GM18507 (cell line): ENCODE results near the gene LRSAM1.
A peak's percentile ranks its signal among the peaks of the same experiment; 100 is the strongest.

Experiments used
- DNase-seq: peaks from one replicate; pipeline ENCODE4 v3.0.0; 2011; ENCODE audit warnings: low read depth; ENCODE audit not compliant: insufficient read length; ENCODE audit errors: extremely low spot score
- FAIRE-seq: peaks from 2 replicates; lab custom pipeline; 2011; peaks lifted over from hg19 to GRCh38; lab: Jason Lieb, UNC

Gene LRSAM1

DNA sequence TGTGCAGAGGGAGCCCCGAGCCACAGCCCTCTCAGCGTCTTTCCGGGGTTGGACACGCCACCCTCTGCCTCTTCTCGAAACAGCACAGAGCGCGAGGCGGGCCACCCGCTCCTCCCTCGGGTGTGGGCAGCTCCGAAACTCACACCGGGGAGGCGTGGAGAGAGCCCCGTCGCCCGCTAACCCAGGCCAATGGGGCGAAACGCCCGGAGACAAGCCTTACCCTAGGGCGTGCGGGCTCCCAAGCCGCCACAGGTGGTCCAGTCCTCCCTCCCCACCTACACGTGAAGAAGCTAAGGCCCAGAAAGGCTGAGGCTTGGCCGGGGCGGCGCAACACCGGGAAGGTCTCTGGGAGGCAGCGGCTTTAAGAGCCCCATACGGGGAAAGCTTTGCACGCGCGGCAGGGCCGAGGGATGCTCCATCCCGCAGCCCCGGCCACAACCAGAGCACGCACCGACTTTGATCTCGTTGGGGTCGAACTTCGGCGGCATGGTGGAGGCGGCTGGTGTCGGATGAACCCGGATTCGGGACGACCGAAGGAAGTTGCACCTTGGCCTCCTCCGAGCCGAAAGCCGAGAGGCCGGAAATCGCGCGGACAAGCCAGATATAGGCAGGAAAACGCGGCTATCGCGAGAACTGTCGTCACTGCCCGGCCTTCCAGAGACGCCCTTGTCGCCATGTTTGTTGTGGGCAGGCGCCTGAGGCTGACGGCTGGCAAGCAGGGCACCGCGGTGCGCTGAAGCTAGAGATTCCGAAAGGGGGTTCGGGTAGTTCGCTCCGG, at the start of gene LRSAM1, which contains the start of gene RPL12:
LRSAM1 (plus strand) TSS at position 681 of the 778 bp plus-strand sequence. CDS start 3,018 bp downstream, outside the sequence.
RPL12 (minus strand) TSS at position 577 of the 778 bp plus-strand sequence; CDS start at position 488, 89 bp downstream.
- DNase-seq (peak; percentile 92), FAIRE-seq (peak; percentile 92)

DNA sequence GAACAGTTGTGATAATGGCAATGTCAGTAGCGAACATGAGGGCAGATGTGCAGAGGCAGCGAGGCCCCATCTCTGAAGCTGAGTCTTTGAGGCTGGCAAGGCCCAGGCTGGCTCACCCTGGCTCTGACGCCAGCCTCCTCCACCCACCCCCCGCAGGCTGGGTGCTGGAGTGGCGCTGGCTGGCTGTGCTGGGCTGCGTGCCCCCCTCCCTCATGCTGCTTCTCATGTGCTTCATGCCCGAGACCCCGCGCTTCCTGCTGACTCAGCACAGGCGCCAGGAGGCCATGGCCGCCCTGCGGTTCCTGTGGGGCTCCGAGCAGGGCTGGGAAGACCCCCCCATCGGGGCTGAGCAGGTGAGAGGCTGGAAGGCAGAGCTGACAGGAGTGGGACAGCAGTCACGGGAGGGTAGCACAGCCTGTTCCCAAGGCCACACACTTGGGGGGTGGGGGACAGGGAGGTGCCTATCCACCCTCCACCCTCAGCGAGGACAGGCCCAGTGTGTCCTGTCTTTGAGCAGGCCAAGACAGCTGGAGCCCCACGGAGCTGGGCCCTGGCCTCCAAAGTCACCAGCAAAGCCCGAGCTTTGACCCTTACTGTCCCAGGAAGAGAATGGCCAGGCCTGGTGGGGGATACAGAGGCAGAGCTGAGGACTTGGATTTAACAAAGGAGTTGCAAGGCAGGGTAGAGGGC, 48.8 kb upstream of the LRSAM1 start:
- FAIRE-seq (no peak), DNase-seq (no peak)

DNA sequence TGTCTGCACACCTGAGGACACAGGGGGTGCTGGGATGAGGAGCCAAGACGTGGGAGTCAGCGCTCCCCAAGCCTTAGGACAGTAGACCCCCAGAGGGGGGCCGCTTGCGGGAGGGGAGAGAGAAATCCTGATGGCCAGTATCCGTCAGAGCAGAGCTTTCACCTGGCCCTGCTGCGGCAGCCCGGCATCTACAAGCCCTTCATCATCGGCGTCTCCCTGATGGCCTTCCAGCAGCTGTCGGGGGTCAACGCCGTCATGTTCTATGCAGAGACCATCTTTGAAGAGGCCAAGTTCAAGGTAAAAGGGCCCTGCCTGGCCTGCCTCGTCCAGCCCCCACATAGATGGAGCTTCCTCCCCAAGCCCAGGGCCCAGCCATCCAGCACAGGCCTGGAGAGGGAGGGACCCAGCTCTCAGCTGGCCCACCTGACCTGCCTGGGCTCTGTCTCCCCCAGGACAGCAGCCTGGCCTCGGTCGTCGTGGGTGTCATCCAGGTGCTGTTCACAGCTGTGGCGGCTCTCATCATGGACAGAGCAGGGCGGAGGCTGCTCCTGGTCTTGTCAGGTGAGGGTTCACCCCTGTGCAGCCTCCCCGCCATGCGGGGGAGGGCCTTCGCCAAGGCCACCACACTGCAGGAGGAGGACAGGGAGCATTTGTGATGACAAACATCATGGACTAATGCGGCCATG, 47.7 kb upstream of the LRSAM1 start:
- FAIRE-seq (no peak), DNase-seq (no peak)

DNA sequence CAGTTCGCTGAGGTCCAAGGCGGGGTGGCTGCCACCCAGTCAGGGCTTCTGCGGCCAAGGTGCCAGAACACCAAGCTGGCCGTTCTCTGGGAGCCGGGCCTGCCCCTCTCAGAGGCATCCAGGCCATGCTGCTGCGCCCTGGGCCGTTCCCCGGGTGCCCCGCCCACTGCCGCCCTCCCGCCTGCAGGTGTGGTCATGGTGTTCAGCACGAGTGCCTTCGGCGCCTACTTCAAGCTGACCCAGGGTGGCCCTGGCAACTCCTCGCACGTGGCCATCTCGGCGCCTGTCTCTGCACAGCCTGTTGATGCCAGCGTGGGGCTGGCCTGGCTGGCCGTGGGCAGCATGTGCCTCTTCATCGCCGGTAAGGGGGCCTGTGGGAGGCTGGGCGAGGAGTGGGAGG, 46.7 kb upstream of the LRSAM1 start:
- DNase-seq, result no peak
- no peak for FAIRE-seq

DNA sequence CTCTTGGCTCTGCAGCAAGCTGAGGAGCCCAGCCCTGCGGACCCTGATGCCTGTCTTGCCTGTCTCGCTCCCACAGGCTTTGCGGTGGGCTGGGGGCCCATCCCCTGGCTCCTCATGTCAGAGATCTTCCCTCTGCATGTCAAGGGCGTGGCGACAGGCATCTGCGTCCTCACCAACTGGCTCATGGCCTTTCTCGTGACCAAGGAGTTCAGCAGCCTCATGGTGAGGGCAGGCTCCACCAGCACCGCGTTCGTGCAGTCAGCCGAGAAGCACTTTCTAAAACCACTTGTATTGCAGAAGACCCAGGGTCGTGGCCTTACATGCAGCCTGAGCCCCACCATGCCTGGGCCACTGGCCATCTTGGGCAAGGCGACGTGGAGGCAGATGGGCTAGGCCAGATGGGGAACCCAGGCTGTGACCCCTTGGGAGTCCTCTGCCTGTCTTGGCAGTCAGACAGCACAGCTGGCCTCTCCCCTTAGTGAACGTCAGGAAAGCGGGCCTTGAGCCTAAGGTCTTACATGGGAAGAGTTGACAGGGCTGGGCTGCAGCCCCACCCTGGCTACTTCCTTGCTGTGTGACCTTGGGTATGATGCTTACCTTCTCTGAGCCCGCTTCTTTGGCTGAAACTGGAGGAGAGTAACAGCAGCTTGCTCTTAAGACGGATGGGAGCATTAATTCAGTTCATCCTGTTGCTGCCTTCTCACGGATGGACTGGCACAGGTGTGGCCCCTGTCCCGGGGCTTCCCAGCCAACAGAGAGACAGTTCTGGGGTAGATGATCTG, 45.8 kb upstream of the LRSAM1 start:
- FAIRE-seq (no peak), DNase-seq (no peak)

DNA sequence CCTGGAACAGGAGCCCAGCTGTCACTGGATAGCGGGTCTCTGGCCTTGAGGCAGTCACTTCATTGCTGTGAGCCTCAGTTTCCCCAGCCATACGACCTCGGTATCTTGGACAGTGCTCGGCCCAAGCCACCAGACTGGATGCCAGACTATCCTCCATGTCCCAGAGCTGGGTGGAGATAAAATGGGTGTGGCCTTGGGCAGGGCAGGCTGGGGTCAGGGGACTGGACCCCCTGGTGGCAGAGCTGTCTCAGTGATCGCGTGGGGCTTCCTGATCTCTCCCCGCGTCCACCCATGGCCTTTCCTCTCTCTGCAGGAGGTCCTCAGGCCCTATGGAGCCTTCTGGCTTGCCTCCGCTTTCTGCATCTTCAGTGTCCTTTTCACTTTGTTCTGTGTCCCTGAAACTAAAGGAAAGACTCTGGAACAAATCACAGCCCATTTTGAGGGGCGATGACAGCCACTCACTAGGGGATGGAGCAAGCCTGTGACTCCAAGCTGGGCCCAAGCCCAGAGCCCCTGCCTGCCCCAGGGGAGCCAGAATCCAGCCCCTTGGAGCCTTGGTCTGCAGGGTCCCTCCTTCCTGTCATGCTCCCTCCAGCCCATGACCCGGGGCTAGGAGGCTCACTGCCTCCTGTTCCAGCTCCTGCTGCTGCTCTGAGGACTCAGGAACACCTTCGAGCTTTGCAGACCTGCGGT, 44.4 kb upstream of the LRSAM1 start:
- FAIRE-seq (no peak), DNase-seq (no peak)

DNA sequence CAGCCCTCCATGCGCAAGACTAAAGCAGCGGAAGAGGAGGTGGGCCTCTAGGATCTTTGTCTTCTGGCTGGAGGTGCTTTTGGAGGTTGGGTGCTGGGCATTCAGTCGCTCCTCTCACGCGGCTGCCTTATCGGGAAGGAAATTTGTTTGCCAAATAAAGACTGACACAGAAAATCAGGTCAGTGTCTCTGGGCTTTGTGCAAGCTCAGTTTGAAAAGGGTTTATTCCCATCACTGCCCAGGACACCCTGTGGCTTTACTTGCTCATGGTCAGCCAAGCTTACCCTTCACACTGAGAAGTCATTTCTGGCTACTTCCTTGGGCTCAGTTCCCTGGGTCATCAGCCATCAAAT, 43.8 kb upstream of the LRSAM1 start:
- no peak for FAIRE-seq
- no peak for DNase-seq

DNA sequence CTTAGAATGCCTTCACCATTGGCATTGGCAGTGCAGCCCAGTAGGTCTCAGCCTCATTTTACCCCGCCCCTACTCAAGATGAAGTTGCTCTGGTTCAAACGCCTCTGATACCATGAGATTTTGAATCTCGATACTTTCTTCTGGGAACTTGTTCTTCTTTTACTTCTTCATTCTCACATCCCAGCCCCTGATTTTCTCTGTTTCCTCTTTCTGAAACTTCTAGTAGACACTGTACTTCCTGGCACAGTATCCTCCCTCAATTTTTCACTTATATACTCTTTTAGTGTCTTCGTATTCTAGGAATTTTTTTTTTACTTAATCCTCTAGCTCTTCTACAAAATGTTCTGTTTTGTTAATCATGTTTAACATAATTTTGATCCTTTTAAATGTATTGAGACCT, 40.2 kb upstream of the LRSAM1 start:
- no peak for FAIRE-seq
- no peak for DNase-seq

DNA sequence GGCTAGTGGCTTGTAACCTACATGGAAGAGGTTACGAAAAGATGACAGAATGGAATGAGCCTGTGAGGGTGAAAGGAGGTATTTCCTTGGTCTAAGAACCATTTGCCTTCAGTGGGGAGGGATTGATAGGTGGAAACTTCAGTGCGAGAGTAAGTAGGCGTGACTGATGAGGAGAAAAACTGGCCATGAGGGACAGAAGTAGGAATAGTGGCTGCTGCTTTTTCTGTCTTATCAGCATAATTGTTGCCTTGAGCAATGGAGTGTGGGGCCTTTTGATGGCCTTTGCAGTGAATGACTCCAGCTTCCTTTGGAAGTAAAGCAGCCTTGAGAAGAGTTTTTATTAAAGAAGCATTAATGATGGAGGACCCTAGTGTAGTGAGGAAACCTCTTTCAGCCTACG, 36.2 kb upstream of the LRSAM1 start:
- no peak for DNase-seq
- FAIRE-seq, result no peak

DNA sequence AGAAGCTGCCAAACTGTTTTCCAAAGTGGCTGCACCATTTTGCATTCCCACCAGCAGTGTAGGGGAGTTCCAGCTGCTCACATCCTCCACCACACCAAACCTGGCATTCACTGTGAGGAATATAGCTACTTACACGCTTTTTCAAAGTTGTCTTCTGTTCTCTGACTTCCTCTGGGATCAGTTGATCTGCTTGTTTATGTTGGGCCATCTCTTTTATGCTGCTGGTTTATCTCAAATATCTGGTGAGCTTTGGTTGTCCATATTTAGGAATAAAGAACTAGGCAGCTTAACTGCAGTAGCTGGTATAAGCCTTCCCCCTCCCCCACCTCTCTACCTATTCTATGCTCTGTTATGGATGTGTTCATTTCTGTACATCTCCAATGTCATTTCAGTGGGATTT, 35.7 kb upstream of the LRSAM1 start:
- FAIRE-seq (no peak), DNase-seq (no peak)

DNA sequence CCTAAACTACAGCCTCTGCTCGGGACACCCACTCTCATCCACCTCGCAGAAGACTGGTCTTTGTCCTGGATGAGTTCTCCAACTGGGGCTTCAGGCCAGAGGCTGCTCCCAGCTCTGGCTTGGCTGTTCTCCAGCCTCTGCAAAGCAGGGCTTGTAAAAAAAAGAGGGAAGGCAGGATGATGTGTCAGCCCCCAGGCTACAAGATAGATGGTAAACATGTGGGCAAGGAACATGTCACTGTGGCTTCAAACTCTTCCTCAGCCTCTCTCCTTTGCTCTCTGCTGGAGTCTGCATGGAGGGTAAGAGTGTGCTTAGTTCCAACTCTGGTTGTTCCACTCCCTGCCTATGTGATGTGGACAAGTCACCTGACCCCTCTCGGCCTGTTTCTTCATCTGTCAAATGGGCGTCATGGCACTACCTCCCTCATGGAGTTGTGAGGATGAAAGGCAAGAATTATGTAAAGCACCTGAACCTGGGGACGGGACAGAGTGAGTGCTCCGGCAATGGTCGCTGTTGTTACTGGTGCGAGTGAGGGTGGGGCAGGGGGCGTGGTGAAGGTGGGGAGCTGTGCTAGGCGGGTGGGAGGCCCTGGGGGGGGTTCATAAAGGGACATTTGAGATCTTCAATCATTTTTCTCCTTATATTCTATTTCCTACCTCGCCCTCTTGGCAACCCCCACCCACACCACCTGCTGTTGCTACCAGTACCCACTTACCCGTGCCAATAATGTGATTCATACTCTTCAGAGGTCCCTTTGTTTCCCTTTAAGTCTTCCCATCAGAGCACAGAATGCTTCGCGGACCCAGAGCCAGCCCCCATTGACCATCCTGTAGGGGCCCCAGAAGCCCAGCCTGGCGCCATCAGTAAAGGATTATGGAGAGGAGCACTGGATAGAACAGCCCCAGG, 33.9 kb upstream of the LRSAM1 start:
- DNase-seq, result no peak
- FAIRE-seq, result no peak

DNA sequence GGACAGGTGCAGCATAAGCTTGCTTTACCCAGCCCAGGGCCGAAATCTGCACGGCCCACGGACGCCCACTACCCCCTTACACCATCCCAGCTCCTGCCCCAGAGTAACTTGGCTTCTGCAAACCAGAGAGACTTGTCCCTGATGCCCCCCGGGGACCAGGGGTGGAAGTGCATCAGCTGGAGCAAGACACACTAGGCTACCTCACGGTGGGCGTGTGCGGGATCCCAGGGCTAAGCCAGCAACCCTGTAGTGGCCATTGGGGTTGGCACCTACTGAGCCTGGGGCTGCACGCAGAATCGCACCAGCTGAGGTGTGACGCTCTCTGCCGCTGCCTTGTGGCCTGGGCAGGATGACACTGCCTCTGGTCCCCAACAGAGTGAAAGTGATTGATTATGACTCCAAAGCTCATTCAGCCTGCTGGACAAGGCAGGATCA, 33.3 kb upstream of the LRSAM1 start:
- no peak for FAIRE-seq
- DNase-seq, result no peak

DNA sequence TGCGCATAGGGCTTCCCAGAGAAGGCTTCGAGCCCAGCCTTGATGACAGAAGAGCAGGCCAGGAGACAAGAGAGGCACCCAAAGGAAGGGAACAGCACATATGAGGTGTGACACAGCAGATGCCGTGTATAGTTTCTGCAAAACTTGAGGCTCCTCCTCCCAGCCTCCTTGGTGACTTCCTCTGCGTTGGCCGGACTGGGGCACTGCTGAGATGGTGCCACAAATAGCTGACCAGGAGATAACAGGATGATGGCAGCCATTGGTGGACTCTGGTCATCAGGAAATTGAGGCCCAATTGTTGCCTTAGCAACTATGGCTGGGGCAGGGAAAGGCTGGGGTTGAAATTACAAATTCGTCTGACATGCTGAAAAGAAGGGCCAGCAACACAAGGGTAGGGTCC, 32.0 kb upstream of the LRSAM1 start:
- DNase-seq, result no peak
- no peak for FAIRE-seq

DNA sequence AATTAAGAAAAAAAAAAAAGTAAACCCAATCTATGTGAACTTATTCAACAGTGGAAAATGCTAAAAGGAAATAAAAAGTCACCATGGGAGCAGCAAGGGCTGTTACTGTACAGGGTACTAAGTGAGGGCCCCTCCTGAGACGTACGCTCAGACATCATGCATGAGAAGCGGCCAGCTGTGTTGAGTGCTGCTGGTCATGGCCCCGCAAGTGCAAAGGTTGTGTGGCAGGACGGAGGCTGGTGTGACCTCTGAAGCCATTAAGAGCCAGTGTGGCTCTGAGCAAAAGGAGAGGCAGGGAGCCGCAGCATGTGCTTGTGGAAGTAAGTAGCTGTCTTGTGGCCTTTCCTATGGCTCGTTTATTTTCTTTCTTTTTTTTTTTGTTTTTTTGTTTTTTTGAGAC, 30.3 kb upstream of the LRSAM1 start:
- DNase-seq (no peak), FAIRE-seq (no peak)

DNA sequence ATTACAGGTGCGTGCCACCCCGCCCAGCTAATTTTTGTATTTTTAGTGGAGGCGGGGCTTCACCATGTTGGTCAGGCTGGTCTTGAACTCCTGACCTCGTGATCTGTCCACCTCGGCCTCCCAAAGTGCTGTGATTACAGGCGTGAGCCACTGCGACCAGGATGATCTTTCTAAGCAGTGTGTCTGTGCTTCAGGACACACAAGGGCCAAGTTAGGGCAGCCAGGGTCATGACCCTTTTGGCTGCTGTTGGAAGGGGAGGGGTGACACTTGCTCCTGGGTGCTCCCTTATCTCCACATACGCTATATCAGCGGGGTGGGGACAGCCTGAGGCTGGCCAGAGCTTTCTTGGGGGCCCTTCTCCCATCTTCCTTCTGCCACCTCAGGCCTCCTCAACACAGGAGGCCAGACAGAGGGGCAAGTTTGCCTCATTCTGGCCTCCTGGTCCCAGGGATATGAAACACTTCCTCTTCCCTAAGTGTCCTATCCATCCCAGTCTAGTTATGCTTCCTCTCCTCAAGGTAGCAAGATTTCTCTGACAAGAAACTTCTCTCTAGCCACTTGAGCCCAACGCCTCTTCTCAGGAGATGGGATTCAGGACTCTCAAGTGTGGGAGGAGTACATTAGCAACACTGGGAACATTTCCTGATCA, 29.1 kb upstream of the LRSAM1 start:
- DNase-seq, result no peak
- no peak for FAIRE-seq

DNA sequence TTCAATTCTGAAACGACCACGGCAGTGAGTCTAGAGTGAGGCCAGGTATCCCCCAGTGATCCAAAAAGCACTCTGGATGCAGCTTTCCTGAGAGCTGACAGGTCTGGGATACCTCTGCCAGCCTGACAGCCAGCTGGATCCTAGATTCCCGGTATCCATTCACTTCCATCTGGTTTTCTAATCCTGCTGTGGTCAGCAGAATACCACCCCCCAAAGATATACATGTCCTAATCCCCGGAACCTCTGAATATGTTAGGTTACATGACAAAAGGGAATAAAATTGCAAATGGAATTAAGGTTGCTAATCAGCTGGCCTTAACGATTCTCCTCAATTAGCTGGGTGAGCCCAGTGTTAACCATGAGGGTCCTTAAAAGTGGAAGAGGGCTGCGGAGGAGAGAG, 28.5 kb upstream of the LRSAM1 start:
- FAIRE-seq, result no peak
- DNase-seq, result no peak

DNA sequence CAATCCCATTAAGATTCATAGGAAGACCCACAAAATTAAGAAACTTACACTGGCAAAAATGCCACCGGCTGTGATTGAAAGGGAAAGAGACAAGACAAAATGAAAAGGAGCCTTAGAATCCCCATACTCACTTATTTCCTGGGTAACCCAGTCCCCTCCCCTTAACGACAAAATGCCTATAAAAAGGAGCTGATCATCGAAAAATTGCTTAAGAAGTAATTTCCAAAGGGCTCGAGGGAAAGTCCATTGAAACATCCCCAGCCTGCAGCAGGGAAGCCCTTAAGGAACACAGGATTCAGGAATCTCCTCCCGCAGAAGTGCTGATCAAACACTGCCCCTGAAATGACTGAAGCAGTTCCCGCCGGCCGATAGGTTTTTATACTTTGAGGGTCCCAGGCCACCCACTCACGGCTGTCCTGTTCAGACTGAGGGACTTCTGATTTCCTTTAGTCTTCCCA, 27.8 kb upstream of the LRSAM1 start:
- no peak for DNase-seq
- FAIRE-seq, result no peak
